Thymus (tissue), 11 donors: Measurements from ENCODE around the gene PITPNC1. TPM values are rescaled to one million over a fixed set of nuclear protein-coding genes. Genes with fewer than 3 reads are reported as not detected.

Experiments
- DNase-seq, 9 donors: peaks; one replicate each; pipeline ENCODE4 v3.0.0-alpha.2; 2013; ENCODE audit warnings: low spot score in 9 of 9, low read depth in 6 of 9, missing footprints in 1 of 9
- H3K27ac ChIP-seq, 2 donors: one replicate each; pipeline ENCODE4 v1.5.1; 2013; ENCODE audit warnings: control low read depth in 1 of 2, low read depth in 1 of 2, low read length in 1 of 2, mild to moderate bottlenecking in 1 of 2, moderate library complexity in 1 of 2
- H3K27me3 ChIP-seq, 2 donors: one replicate each; pipeline ENCODE4 v1.5.1; 2013; ENCODE audit warnings: low read length in 1 of 2; ENCODE audit not compliant: control insufficient read depth in 2 of 2, insufficient read depth in 1 of 2
- H3K36me3 ChIP-seq, 2 donors: one replicate each; pipeline ENCODE4 v1.5.1; 2013; ENCODE audit warnings: low read length in 1 of 2, mild to moderate bottlenecking in 1 of 2, moderate library complexity in 1 of 2; ENCODE audit not compliant: control insufficient read depth in 2 of 2, insufficient read depth in 2 of 2
- H3K4me1 ChIP-seq, 2 donors: one replicate each; pipeline ENCODE4 v1.5.1; 2013; ENCODE audit warnings: low read length in 2 of 2; ENCODE audit not compliant: control insufficient read depth in 2 of 2, insufficient read depth in 2 of 2
- H3K4me3 ChIP-seq, 2 donors: one replicate each; pipeline ENCODE4 v1.5.1; 2013; ENCODE audit warnings: low read length in 2 of 2, control low read depth in 1 of 2, mild to moderate bottlenecking in 1 of 2
- H3K9me3 ChIP-seq, 2 donors: one replicate each; pipeline ENCODE4 v1.5.1; 2013; ENCODE audit warnings: low read length in 1 of 2, mild to moderate bottlenecking in 1 of 2; ENCODE audit not compliant: control insufficient read depth in 2 of 2, insufficient read depth in 1 of 2
- WGBS: extraction: QIAGEN DNeasy Blood & Tissue Kit; methylation state at CpG from one replicate; pipeline ENCODE4 v1.1.7; 2013; 5-methylcytosine and 5-hydroxymethylcytosine counted together
- polyA plus RNA-seq: library from polyadenylated mRNA; stranded (reverse); fragments of 200-250 nt; gene quantifications from one replicate; pipeline ENCODE4 v1.2.3, GENCODE V29; 2013
- total RNA-seq: library from RNA; stranded (reverse); fragments of 120-200 nt; gene quantifications from one replicate; pipeline ENCODE4 v1.2.4, GENCODE V29; 2013
- donor health status: healthy.

Gene PITPNC1
- total and polyA plus RNA-seq, 2 donors, result 26.0 to 27.0 TPM

- DNase-seq, result no peak
- WGBS, result 98% methylated on average over 6 of the region's 6 CpGs
- Histone ChIP-seq H3K27ac (no peak overlapping the region), H3K27me3 (no peaks in the 10 kb centered on the region), H3K9me3 (peaks cover 0 to 2% of the 10 kb centered on the region in 2 donors), H3K4me3 (no peak overlapping the region), H3K4me1 (peaks cover 2 to 10% of the 10 kb centered on the region in 2 donors), H3K36me3 (peaks cover 54 to 82% of the 10 kb centered on the region in 2 donors)
Measured at GRCh38 chr17:67729903-67730302, 352.8 kb downstream of the PITPNC1 start.

- no peaks in the 10 kb centered on the region for H3K27me3 ChIP-seq
- no peak for DNase-seq
- no peak overlapping the region for H3K27ac ChIP-seq
- H3K9me3 ChIP-seq, result peaks cover 0 to 2% of the 10 kb centered on the region in 2 donors
- no peak overlapping the region for H3K4me3 ChIP-seq
- peaks cover 0 to 2% of the 10 kb centered on the region in 2 donors for H3K4me1 ChIP-seq
- 83% methylated on average over 7 of the region's 7 CpGs for WGBS
- peaks cover 54 to 78% of the 10 kb centered on the region in 2 donors for H3K36me3 ChIP-seq
Measured at GRCh38 chr17:67730731-67731130, 353.6 kb downstream of the PITPNC1 start.

- no peak overlapping the region for H3K27ac ChIP-seq
- H3K27me3 ChIP-seq, result no peaks in the 10 kb centered on the region
- peaks cover 0 to 2% of the 10 kb centered on the region in 2 donors for H3K9me3 ChIP-seq
- peaks cover 54 to 81% of the 10 kb centered on the region in 2 donors for H3K36me3 ChIP-seq
- no peak overlapping the region for H3K4me3 ChIP-seq
- 95% methylated on average over 2 of the region's 2 CpGs for WGBS
- H3K4me1 ChIP-seq, result no peaks in the 10 kb centered on the region
- no peak for DNase-seq
Measured at GRCh38 chr17:67733449-67733848, 356.4 kb downstream of the PITPNC1 start.

- DNase-seq, result no peak
- no peaks in the 10 kb centered on the region for H3K27me3 ChIP-seq
- no peaks in the 10 kb centered on the region for H3K4me1 ChIP-seq
- 97% methylated on average over 8 of the region's 8 CpGs for WGBS
- H3K27ac ChIP-seq, result no peak overlapping the region
- peaks cover 51 to 81% of the 10 kb centered on the region in 2 donors for H3K36me3 ChIP-seq
- H3K4me3 ChIP-seq, result no peak overlapping the region
- no peaks in the 10 kb centered on the region for H3K9me3 ChIP-seq
Measured at GRCh38 chr17:67737145-67737544, 360.1 kb downstream of the PITPNC1 start.

GRCh38 chr17:67742025-67742424, 364.9 kb downstream of the PITPNC1 start:
- no peak overlapping the region for H3K27ac ChIP-seq
- WGBS, result 91% methylated on average over 2 of the region's 2 CpGs
- H3K27me3 ChIP-seq, result no peaks in the 10 kb centered on the region
- DNase-seq, result no peak
- no peaks in the 10 kb centered on the region for H3K4me1 ChIP-seq
- no peaks in the 10 kb centered on the region for H3K9me3 ChIP-seq
- no peak overlapping the region for H3K4me3 ChIP-seq
- peaks cover 52 to 77% of the 10 kb centered on the region in 2 donors for H3K36me3 ChIP-seq

Other genes starting within 250 kb of the PITPNC1 start
- gene HELZ, start 132.1 kb upstream of the PITPNC1 start, total RNA-seq, result 27.5 TPM
- gene HELZ, start 132.1 kb upstream of the PITPNC1 start, polyA plus RNA-seq, result 8.2 TPM
- 14.1 TPM for gene PSMD12, start 10.7 kb upstream of the PITPNC1 start, total RNA-seq
- gene PSMD12, start 10.7 kb upstream of the PITPNC1 start, polyA plus RNA-seq, result 33.7 TPM